ENCODE data around the gene RUNX2. TPM values are rescaled to one million over a fixed set of nuclear protein-coding genes. Genes with fewer than 3 reads are reported as not detected.

The RUNX2 gene
- polyA plus RNA-seq, 1 of the 3 experiments (the other 2 are of a cell fraction), result 4.4 TPM

GRCh38 chr6:45398075-45398813 lies 70.1 kb downstream of the RUNX2 start:
- no peaks in the 10 kb centered on the region for H3K9me2 ChIP-seq
- H3K4me1 ChIP-seq (ENCODE audit: control insufficient read depth in 1 of 2, insufficient read depth in 2 of 2, low read depth in 1 of 2, low read length in 1 of 2), result no peaks in the 10 kb centered on the region; a peak in 2 of 4 replicates
- ChIA-PET POLR2A (no interaction called here), CTCF (interaction anchor here (0.6 to 0.9 kb wide), 2 partner anchors 742 to 919 kb away, joined by 3 read pairs; no protein-coding TSS in a partner anchor)
- no peaks in the 10 kb centered on the region for H4K20me1 ChIP-seq (ENCODE audit: insufficient read depth)
- WGBS (ENCODE audit: low lambda C conversion rate), result 14% methylated on average over 2 of the region's 2 CpGs
- no peak for DNase-seq
- no peak overlapping the region for H3K9ac ChIP-seq
- H3K27ac ChIP-seq (ENCODE audit: low read depth in 2 of 2, low read length in 1 of 2), result no peak overlapping the region
- no peaks in the 10 kb centered on the region for H3K9me3 ChIP-seq
- no peak overlapping the region for H2AFZ ChIP-seq (ENCODE audit: low read depth)
- no peaks in the 10 kb centered on the region for H3F3A ChIP-seq (replicated peaks; ENCODE audit: insufficient read depth)
- TF ChIP-seq, protein P1, sequence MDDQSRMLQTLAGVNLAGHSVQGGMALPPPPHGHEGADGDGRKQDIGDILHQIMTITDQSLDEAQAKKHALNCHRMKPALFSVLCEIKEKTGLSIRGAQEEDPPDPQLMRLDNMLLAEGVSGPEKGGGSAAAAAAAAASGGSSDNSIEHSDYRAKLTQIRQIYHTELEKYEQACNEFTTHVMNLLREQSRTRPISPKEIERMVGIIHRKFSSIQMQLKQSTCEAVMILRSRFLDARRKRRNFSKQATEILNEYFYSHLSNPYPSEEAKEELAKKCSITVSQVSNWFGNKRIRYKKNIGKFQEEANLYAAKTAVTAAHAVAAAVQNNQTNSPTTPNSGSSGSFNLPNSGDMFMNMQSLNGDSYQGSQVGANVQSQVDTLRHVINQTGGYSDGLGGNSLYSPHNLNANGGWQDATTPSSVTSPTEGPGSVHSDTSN (IDR thresholded peaks at IDR 0.05), result peak; percentile 28
- TF ChIP-seq JUND (IDR thresholded peaks at IDR 0.05) (no peak), IRF3 (IDR thresholded peaks at IDR 0.05; ENCODE audit: low read depth, low read length) (no peak), SMC3 (IDR thresholded peaks at IDR 0.05; ENCODE audit: low read depth, low read length) (no peak)
- no peak overlapping the region for H3K4me3 ChIP-seq (ENCODE audit: low read depth in 2 of 2, low read length in 1 of 2)
- H3K4me2 ChIP-seq, result no peak overlapping the region
- H3K27me3 ChIP-seq (ENCODE audit: insufficient read depth), result no peaks in the 10 kb centered on the region
- H3K36me3 ChIP-seq (replicated peaks in 1 of 2; ENCODE audit: control insufficient read depth in 1 of 2, insufficient read depth in 2 of 2, low read length in 1 of 2), result no peaks in the 10 kb centered on the region
- no peaks in the 10 kb centered on the region for H3K79me2 ChIP-seq (ENCODE audit: insufficient read depth)

- H3K9ac ChIP-seq, result no peak overlapping the region
- no peaks in the 10 kb centered on the region for H4K20me1 ChIP-seq (ENCODE audit: insufficient read depth)
- 63% methylated on average over 2 of the region's 2 CpGs for WGBS (ENCODE audit: low lambda C conversion rate)
- POLR2A ChIA-PET, result no interaction called here
- H3K9me3 ChIP-seq, result no peaks in the 10 kb centered on the region
- no peak overlapping the region for H3K4me2 ChIP-seq
- H3F3A ChIP-seq (replicated peaks; ENCODE audit: insufficient read depth), result no peaks in the 10 kb centered on the region
- TF ChIP-seq GATA2 (CRISPR knock-in tag; IDR thresholded peaks at IDR 0.05) (no peak), TEAD4 (IDR thresholded peaks at IDR 0.05; ENCODE audit: borderline replicate concordance, insufficient read depth) (no peak), IRF3 (IDR thresholded peaks at IDR 0.05; ENCODE audit: low read depth, low read length) (no peak), FOSL2 (IDR thresholded peaks at IDR 0.05; ENCODE audit: borderline replicate concordance, low read depth) (no peak), JUND (IDR thresholded peaks at IDR 0.05) (no peak), RFX5 (IDR thresholded peaks at IDR 0.05; ENCODE audit: low read length) (no peak), YY1 (IDR thresholded peaks at IDR 0.05; ENCODE audit: low read depth) (no peak)
- TF ChIP-seq, protein P2, sequence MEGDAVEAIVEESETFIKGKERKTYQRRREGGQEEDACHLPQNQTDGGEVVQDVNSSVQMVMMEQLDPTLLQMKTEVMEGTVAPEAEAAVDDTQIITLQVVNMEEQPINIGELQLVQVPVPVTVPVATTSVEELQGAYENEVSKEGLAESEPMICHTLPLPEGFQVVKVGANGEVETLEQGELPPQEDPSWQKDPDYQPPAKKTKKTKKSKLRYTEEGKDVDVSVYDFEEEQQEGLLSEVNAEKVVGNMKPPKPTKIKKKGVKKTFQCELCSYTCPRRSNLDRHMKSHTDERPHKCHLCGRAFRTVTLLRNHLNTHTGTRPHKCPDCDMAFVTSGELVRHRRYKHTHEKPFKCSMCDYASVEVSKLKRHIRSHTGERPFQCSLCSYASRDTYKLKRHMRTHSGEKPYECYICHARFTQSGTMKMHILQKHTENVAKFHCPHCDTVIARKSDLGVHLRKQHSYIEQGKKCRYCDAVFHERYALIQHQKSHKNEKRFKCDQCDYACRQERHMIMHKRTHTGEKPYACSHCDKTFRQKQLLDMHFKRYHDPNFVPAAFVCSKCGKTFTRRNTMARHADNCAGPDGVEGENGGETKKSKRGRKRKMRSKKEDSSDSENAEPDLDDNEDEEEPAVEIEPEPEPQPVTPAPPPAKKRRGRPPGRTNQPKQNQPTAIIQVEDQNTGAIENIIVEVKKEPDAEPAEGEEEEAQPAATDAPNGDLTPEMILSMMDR (IDR thresholded peaks at IDR 0.05), result no peak
- TF ChIP-seq, protein P3, sequence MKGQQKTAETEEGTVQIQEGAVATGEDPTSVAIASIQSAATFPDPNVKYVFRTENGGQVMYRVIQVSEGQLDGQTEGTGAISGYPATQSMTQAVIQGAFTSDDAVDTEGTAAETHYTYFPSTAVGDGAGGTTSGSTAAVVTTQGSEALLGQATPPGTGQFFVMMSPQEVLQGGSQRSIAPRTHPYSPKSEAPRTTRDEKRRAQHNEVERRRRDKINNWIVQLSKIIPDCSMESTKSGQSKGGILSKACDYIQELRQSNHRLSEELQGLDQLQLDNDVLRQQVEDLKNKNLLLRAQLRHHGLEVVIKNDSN (IDR thresholded peaks at IDR 0.05; ENCODE audit: borderline replicate concordance, low read depth), result no peak
- H3K36me3 ChIP-seq (replicated peaks in 1 of 2; ENCODE audit: control insufficient read depth in 1 of 2, insufficient read depth in 2 of 2, low read length in 1 of 2), result no peaks in the 10 kb centered on the region
- H3K79me2 ChIP-seq (ENCODE audit: insufficient read depth), result no peaks in the 10 kb centered on the region
- CTCF ChIA-PET, result no interaction called here
- H3K9me2 ChIP-seq, result no peaks in the 10 kb centered on the region
- no peak overlapping the region for H2AFZ ChIP-seq (ENCODE audit: low read depth)
- H3K4me3 ChIP-seq (ENCODE audit: low read depth in 2 of 2, low read length in 1 of 2), result no peak overlapping the region
- no peak overlapping the region for H3K27ac ChIP-seq (ENCODE audit: low read depth in 2 of 2, low read length in 1 of 2)
- no peak for DNase-seq
- no peaks in the 10 kb centered on the region for H3K27me3 ChIP-seq (ENCODE audit: insufficient read depth)
- no peaks in the 10 kb centered on the region; a peak in 2 of 4 replicates for H3K4me1 ChIP-seq (ENCODE audit: control insufficient read depth in 1 of 2, insufficient read depth in 2 of 2, low read depth in 1 of 2, low read length in 1 of 2)
These were observed 71.9 kb downstream of the RUNX2 start for GRCh38 chr6:45400021-45400420.
